SU-DHL-6 (cell line): ENCODE measurements around the gene DHX29.

ENCODE experiments used
- CTCF ChIP-seq: fragments of 200-600 bp; sonication (generic); IDR thresholded peaks from one replicate; pipeline ENCODE4 v1.5.1; 2017; ENCODE audit warnings: antibody characterized with exemption, mild to moderate bottlenecking, low read length, moderate library complexity; ENCODE audit not compliant: insufficient read depth, poor library complexity, severe bottlenecking
- EZH2phosphoT487 ChIP-seq: fragments of 200-600 bp; sonication (generic), shearing (Covaris generic); conservative IDR thresholded peaks from 2 replicates; pipeline ENCODE4 v1.6.1; 2018; ENCODE audit warnings: mild to moderate bottlenecking, antibody characterized with exemption, low read length, moderate library complexity, mixed read lengths

- no peak for TF ChIP-seq CTCF
- no peak for TF ChIP-seq EZH2phosphoT487
Observed at GRCh38 chr5:55304584-55304983, 2.9 kb downstream of the DHX29 start.
